Activated T-cell treated with anti-CD3 and anti-CD28 coated beads, Interleukin-2, amount 50 U/mL, for 24 hours (primary cell): ENCODE data around the gene MYH9.
A peak's percentile ranks its signal among the peaks of the same experiment; 100 is the strongest.

Experiments
- DNase-seq: peaks from one replicate; pipeline ENCODE4 v3.0.0-alpha.2; 2020
- H3K27ac Mint-ChIP-seq: 2 replicates; pipeline ENCODE4 v1.8.0; 2020; ENCODE audit warnings: mild to moderate bottlenecking, mixed read lengths
- H3K27me3 Mint-ChIP-seq: 2 replicates; pipeline ENCODE4 v1.8.0; 2020; ENCODE audit warnings: mixed read lengths
- H3K36me3 Mint-ChIP-seq: 2 replicates; pipeline ENCODE4 v1.8.0; 2020; ENCODE audit warnings: low read depth, mixed read lengths
- H3K4me1 Mint-ChIP-seq: 2 replicates; pipeline ENCODE4 v1.8.0; 2020; ENCODE audit warnings: low read depth, mixed read lengths
- H3K4me3 Mint-ChIP-seq: 2 replicates; pipeline ENCODE4 v1.8.0; 2020; ENCODE audit warnings: mild to moderate bottlenecking, moderate library complexity, mixed read lengths
- H3K9me3 Mint-ChIP-seq: 2 replicates; pipeline ENCODE4 v1.8.0; 2020; ENCODE audit warnings: mixed read lengths

The MYH9 gene

DNA sequence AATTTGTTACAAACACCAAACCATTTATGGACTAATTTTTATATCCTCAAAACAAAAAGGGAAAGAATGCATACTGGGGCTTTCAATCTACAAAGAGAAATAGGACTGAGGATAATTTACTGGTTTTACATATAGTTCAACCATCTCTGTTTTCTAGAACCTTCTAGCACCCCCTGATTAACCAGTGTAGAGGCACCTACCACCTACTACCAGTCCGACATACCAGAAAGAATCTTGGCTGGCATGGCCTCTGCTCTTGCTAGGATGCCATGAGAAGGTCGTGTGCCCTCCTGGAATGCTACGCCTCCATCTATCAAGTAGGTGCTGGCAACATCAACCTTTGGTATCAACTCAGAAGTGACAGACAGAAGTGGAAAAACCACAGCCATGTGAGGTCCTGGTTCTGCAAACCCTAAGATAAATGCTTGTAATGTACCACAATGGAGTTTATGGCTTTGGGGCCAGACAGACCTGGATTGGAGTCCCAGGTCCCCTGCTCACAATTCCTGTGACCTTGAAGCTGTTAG lies 28.2 kb downstream of the MYH9 start:
- peaks cover 90% of the 10 kb centered on the region for H3K36me3 Mint-ChIP-seq
- H3K4me3 Mint-ChIP-seq = peak overlapping the region; percentile 54
- no peaks in the 10 kb centered on the region for H3K27me3 Mint-ChIP-seq
- peaks cover 97% of the 10 kb centered on the region for H3K4me1 Mint-ChIP-seq
- H3K27ac Mint-ChIP-seq = peak overlapping the region; percentile 95
- no peak for DNase-seq
- H3K9me3 Mint-ChIP-seq = no peaks in the 10 kb centered on the region

- peak overlapping the region; percentile 54 for H3K4me3 Mint-ChIP-seq
- no peaks in the 10 kb centered on the region for H3K27me3 Mint-ChIP-seq
- peaks cover 89% of the 10 kb centered on the region for H3K36me3 Mint-ChIP-seq
- no peak for DNase-seq
- peak overlapping the region; percentile 95 for H3K27ac Mint-ChIP-seq
- no peaks in the 10 kb centered on the region for H3K9me3 Mint-ChIP-seq
- H3K4me1 Mint-ChIP-seq = peaks cover 97% of the 10 kb centered on the region
These were observed 29.0 kb downstream of the MYH9 start for GRCh38 chr22:36358533-36359469.

DNA sequence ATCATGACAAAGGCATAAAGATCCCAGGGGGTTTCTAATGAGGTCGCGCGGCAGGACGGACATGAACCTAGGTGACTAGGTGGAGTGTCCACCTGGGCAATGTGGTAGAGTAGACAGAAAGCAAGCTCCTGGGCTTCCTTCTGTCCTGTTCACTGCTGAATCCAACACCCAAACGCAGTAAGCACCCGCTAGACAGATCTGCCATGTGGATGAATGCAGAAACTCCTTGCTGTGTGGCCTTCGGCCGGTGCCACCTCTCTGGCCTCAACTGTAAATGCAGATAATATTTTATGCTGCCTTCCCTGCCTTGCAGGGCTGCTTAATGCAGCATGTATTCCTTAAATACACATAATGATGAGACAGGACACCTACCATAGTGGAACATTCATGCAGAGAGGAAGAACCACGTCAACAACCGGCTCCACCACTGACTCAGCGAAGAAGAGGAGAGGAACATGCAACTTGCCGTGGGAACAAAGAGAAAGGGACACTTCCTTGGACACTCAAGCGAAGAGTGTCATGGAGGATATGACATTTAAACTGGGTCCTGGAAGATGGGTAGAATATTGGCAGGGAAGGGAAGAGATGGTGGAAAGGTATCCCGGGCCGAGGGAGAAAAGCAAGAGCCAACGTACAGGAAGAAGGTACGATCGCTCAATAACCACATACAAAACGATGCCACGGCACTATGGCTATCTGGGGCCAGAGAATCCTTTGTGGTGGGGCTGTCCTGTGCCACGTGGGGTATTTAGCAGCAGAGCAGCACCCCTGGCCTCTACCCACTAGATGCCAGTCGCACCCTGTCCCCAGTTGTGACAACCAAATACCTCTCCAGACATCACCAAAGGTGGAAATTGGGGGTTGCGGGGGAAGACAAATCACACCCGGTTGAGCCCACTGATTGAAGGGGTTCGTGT lies 30.8 kb downstream of the MYH9 start:
- Mint-ChIP-seq H3K27ac (peak overlapping the region; percentile 95), H3K9me3 (no peaks in the 10 kb centered on the region), H3K36me3 (peaks cover 89% of the 10 kb centered on the region), H3K4me3 (peak overlapping the region; percentile 69), H3K27me3 (no peaks in the 10 kb centered on the region), H3K4me1 (peaks cover 97% of the 10 kb centered on the region)
- peak; percentile 65 for DNase-seq

DNA sequence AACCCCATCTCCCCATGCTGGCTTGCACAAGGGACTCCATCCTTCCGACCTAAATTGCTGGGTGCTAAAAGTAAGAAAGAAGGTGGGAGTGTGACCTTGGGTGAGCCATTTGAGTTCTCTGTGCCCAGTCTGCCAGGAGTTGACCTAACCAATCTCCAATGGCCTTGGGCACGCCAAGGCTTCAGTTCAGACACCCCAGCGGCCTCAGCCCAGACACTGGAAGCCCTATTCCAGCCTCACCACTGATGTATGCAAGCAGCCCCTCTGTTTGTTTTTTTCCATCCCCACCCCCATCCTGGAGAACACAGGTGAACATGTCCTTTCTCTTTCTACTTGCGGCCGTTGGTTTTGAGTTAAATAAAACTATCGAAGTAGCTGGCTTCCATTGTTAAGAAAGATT lies 31.9 kb downstream of the MYH9 start:
- H3K4me3 Mint-ChIP-seq = peak overlapping the region; percentile 69
- no peak for DNase-seq
- peaks cover 97% of the 10 kb centered on the region for H3K4me1 Mint-ChIP-seq
- H3K27me3 Mint-ChIP-seq = no peaks in the 10 kb centered on the region
- H3K9me3 Mint-ChIP-seq = no peaks in the 10 kb centered on the region
- peak overlapping the region; percentile 95 for H3K27ac Mint-ChIP-seq
- peaks cover 87% of the 10 kb centered on the region for H3K36me3 Mint-ChIP-seq

- Mint-ChIP-seq H3K9me3 (no peaks in the 10 kb centered on the region), H3K27ac (peak overlapping the region; percentile 95), H3K4me3 (peak overlapping the region; percentile 69), H3K4me1 (peaks cover 97% of the 10 kb centered on the region), H3K27me3 (no peaks in the 10 kb centered on the region), H3K36me3 (peaks cover 86% of the 10 kb centered on the region)
- no peak for DNase-seq
These were observed 32.4 kb downstream of the MYH9 start for GRCh38 chr22:36355362-36355761.

DNA sequence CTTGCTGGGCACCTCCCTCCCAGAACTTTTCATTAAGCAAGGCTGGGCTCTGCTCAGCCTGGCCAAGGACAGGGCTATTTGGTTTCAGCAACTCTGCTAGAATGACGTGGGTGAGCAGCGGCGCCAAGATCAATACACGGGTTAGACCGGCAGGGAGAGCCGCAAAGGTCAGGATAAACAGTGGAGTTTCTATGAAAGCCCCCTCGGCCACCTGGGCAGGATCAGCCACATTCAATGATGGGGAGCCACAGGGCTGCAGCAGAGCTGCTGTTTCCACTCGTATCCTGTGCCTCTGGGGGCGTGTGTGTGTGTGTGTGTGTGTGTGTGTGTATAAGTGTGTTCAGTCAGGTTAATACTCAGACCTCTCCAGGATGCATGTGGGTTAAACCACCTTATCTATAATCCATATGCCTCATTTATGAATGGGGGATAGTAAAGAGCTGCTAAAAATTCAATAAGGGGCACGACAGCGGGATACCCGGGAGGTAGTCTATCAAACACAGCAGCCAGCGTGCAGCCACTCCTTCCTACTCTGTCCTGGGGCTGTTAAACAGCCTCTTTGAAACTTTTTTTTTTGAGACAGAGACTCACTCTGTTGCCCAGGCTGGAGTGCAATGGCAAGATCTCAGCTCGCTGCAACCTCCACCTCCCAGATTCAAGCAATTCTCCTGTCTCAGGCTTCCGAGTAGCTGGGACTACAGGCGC lies 34.8 kb downstream of the MYH9 start:
- Mint-ChIP-seq H3K4me3 (peak overlapping the region; percentile 34), H3K9me3 (no peaks in the 10 kb centered on the region), H3K27ac (peak overlapping the region; percentile 95), H3K27me3 (no peaks in the 10 kb centered on the region), H3K36me3 (peaks cover 88% of the 10 kb centered on the region), H3K4me1 (peaks cover 93% of the 10 kb centered on the region)
- no peak for DNase-seq

DNA sequence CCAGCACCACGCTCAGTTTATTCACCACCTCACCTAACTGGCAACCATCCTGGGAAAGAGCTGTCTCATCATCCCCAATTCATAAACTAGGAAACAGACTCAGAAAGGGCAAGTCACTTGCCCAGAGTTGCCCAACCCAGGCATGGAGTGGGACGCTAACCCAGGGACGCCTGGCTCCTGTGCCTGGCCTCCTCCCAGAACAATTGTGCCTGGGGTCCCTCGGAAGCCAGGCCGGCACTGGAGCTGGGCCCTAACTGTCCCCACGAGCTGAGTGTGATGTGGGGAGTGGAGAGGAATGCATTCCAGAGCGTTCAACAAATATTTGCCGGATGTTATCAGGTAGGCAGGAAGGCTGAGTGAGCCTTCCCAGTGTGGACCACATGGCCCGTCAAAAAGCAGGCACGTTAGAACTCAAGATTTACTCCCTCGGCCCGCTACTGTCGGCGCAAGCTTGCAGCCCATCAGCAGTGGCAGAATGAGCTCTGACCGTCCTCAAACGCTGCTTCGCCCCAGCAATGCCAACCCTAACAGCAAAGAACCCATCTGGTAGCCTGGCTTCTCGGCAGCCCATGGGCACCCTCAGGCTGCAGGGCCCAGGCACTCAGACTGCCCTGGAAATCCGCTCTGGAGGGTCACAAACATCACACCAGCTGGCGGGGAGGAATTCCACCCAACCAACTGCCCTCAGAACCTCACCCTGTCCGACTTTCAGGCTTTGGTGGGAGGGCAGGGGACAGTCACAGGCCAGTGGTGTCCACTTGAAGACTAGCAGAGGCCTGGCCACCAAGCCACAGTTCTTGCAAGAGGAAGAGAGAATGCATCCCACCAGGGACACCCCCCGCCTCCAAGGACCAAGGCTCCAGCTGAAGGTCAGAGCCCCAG lies 35.6 kb downstream of the MYH9 start:
- peaks cover 90% of the 10 kb centered on the region for H3K36me3 Mint-ChIP-seq
- peaks cover 91% of the 10 kb centered on the region for H3K4me1 Mint-ChIP-seq
- H3K9me3 Mint-ChIP-seq = no peaks in the 10 kb centered on the region
- H3K4me3 Mint-ChIP-seq = peak overlapping the region; percentile 34
- DNase-seq = no peak
- H3K27me3 Mint-ChIP-seq = no peaks in the 10 kb centered on the region
- peak overlapping the region; percentile 95 for H3K27ac Mint-ChIP-seq

DNA sequence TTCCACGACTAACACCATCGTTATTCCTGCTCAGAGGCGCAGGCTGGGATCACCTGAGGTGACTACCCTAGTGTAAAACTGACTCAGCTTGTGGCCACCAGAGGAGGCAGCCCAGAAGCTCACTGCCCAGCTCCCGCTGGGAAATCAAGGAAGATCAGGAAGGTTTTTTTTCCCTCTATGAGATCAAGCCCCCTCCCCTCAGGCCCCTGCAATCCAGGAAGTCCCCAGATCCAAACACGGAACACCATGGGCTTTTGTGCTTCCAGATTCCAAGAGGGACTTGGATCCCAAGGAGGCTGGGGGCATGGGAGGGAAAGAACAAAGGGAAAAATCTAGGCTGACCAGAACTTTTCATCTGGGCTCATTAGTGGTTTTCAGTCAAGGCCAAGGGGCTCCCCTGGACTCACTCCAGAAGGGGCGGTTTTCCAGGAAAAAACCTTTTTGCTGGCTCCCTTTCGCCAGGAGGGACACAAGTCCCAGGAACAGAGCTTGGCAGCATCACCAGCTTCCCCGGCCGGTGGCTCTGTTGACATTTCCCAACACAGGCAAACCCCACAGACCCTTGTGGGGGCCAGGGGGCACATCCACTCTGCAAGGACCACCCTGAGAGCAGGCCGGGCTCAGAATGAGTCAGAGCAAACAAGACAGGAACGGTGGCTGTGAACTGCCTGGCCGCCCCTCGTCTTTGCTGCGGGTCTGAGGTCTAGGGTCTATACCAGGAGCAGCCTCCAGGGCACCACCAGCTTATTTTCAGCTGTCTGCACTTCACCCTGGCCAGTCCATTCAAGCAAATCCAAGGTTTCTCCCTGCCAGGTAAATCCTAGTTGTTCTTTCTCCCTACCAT lies 36.8 kb downstream of the MYH9 start:
- H3K27me3 Mint-ChIP-seq = no peaks in the 10 kb centered on the region
- no peak for DNase-seq
- no peaks in the 10 kb centered on the region for H3K9me3 Mint-ChIP-seq
- H3K4me3 Mint-ChIP-seq = peak overlapping the region; percentile 34
- H3K36me3 Mint-ChIP-seq = peaks cover 91% of the 10 kb centered on the region
- peak overlapping the region; percentile 95 for H3K27ac Mint-ChIP-seq
- H3K4me1 Mint-ChIP-seq = peaks cover 92% of the 10 kb centered on the region

DNA sequence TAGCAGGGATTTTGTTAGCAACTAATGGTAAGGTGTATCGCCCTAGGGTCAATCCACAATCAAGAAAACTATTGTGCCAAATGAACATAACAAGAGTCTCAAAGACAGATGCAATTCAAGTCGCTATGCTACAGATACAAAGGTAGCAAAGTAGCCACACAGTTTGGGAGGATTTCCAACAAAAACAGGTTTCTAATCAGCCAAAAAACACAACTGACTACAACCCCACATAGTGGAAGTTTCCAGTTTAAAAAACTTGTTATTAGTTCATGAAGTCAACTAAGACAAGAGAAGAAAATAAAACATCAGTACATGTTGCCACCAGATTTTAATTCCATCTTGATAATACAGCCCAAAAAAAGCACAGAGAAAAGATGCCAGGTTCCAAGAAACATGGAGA lies 38.0 kb downstream of the MYH9 start:
- peaks cover 92% of the 10 kb centered on the region for H3K4me1 Mint-ChIP-seq
- DNase-seq = no peak
- H3K36me3 Mint-ChIP-seq = peaks cover 91% of the 10 kb centered on the region
- H3K4me3 Mint-ChIP-seq = no peak overlapping the region
- no peaks in the 10 kb centered on the region for H3K9me3 Mint-ChIP-seq
- no peaks in the 10 kb centered on the region for H3K27me3 Mint-ChIP-seq
- peak overlapping the region; percentile 95 for H3K27ac Mint-ChIP-seq

DNA sequence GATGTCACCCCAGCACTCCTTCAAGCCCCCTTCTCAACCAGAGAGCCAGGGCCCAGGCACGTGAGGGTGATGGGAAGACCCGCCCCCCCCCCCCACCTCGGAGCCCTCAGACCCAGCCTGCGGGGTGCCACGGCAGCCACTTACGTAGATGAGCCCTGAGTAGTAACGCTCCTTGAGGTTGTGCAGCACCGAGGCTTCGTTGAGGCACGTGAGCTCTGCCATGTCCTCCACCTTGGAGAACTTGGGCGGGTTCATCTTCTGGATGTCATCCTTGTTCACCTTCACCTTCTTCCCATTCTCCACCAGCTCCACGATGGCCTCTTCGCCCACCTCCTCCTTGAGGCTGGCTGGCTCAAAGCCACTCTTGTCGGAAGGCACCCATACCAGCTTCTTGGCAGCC lies 39.0 kb downstream of the MYH9 start:
- Mint-ChIP-seq H3K4me1 (peaks cover 92% of the 10 kb centered on the region), H3K9me3 (no peaks in the 10 kb centered on the region), H3K27ac (peak overlapping the region; percentile 95), H3K27me3 (no peaks in the 10 kb centered on the region), H3K36me3 (peaks cover 92% of the 10 kb centered on the region), H3K4me3 (peak overlapping the region; percentile 18)
- DNase-seq = no peak

DNA sequence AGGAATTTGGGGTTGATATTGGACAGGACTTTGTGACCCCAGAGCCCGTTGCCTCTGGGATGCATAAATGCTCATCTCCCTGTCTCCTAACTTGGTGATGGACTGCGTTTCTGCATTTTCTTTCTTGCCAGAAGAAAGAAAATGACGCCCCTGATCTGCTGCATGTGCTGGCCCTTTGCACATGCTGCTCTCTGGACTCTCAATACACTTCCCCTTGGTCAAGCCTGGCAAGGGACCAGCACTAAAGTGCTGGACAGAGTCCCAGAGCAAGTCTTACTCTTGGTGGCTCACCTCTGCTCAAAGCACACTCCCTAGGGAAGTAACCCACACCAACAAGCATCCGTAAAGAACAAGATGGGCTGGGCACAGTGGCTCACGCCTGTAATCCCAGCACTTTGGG lies 40.7 kb downstream of the MYH9 start:
- no peak for DNase-seq
- Mint-ChIP-seq H3K9me3 (no peaks in the 10 kb centered on the region), H3K36me3 (peaks cover 91% of the 10 kb centered on the region), H3K4me3 (no peak overlapping the region), H3K27ac (peak overlapping the region; percentile 94), H3K4me1 (peaks cover 91% of the 10 kb centered on the region), H3K27me3 (no peaks in the 10 kb centered on the region)

DNA sequence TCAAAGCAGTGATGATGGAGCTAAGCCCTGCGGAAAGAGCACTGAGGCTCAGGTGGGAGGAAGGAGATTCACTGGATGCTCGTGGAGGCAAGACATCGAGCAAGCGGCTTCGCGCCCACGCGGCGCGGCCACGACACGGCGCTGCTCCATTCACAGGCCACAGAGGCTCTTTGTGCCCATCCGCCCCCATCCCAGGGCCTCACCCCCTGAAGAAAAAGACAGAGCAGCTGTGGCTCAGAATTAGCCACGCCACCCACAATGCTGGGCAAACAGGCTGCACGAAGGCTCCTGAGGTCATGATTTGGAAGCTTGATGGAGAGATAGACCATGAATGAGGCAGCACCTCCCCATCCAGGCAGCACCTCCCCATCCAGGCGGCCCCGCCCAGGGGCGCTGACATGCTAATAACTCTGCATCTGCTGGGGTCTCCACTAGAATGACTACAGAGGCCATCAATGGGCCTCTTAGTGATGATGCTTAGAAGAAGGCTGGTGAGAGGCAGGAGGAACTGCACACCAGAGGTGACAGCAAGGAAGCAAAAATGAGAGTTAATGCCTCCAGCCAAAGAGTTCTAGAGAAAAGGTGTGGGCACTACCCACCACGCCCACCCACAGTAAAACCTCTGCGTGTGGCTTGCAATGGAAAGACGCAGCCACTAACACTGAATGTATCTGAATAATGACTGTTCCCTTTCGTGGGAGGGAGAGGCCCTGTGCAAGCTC lies 43.5 kb downstream of the MYH9 start:
- Mint-ChIP-seq H3K4me1 (peaks cover 89% of the 10 kb centered on the region), H3K4me3 (peak overlapping the region; percentile 58), H3K27ac (peak overlapping the region; percentile 94), H3K27me3 (no peaks in the 10 kb centered on the region), H3K9me3 (no peaks in the 10 kb centered on the region), H3K36me3 (peaks cover 95% of the 10 kb centered on the region)
- peak; percentile 79 for DNase-seq
